ENCODE measurements around the gene PGF.

DNA sequence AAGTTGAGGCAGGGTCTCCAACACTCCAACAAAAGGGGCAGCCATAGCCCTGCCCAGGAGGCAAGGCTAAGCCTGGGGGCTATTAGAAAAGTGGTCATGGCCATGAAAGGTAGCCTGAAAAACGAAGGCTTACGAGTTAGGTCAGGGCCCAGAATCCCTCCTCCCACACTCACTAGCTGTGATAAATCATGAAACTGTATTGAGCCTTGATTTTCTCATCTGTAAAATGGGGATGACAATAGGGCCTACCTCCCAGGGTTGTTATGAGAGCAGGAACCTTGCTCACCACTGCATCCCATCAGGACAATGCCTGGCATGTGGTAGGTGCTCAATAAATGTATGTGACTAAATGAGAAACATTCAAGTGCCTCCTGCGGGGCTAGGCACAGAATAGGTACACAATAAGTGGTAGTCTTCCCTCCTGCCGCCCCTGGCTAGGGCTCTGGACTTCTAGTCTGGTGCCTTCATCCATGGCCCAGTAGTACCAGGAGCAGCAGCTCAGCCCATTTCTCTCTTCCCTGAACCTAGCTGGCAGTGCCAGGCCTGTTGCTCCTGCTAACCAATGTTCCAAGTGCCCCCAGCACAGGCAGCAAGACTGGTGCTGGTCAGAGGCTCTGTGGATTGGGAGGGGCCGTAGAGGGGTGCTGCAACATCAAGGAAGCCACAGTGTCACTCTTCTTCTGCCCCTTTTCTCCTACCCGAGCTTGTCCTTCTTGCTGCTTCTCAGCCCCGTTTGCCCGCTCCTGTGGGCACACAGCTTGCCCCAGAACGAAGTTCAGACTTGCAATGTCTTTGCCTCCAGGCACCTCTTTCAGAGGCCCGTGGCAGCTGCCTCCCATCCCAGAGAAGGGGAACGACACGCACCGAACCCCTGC lies 7.8 kb downstream of the PGF start:
- TF ChIP-seq EZH2 (IDR thresholded peaks at IDR 0.05), result no peak
- TF ChIP-seq POLR2AphosphoS5 (IDR thresholded peaks at IDR 0.05; ENCODE audit: borderline replicate concordance, low read depth, low read length), result no peak
- no peak for TF ChIP-seq FOXP2 (optimal IDR thresholded peaks at IDR 0.05; ENCODE audit: control extremely low read depth, extremely low read length, insufficient read depth)

Data from SK-N-MC (cell line).